OCI-LY1 (cell line): Measurements from ENCODE around the gene DRICH1.

ENCODE experiments used
- H2AFZ ChIP-seq: fragments of 200-600 bp; sonication (generic), shearing (Covaris generic); 2 replicates; pipeline ENCODE4 v1.6.0; 2014; ENCODE audit warnings: antibody characterized with exemption, mild to moderate bottlenecking, low read length
- H3F3A ChIP-seq: fragments of 200-600 bp; sonication (generic), shearing (Covaris generic); 2 replicates; pipeline ENCODE4 v1.6.0; 2014; ENCODE audit warnings: mild to moderate bottlenecking, antibody characterized with exemption, low read length, moderate library complexity; ENCODE audit not compliant: insufficient read depth
- H3K27ac ChIP-seq: fragments of 200-600 bp; sonication (generic); 2 replicates; pipeline ENCODE4 v1.5.1; 2014; ENCODE audit warnings: low read length, mixed run types, mild to moderate bottlenecking, low read depth; ENCODE audit not compliant: poor library complexity, severe bottlenecking
- H3K27me3 ChIP-seq: fragments of 200-600 bp; sonication (generic); 2 replicates; pipeline ENCODE4 v1.6.0; 2014; ENCODE audit warnings: antibody characterized with exemption, mild to moderate bottlenecking, low read length, moderate library complexity; ENCODE audit not compliant: insufficient read depth
- H3K36me3 ChIP-seq: fragments of 200-600 bp; sonication (generic); 2 replicates; pipeline ENCODE4 v1.6.1; 2014; ENCODE audit warnings: mild to moderate bottlenecking, antibody characterized with exemption, low read length, moderate library complexity, mixed read lengths; ENCODE audit not compliant: insufficient read depth
- H3K4me1 ChIP-seq: fragments of 200-600 bp; sonication (generic); 2 replicates; pipeline ENCODE4 v1.5.1; 2014; ENCODE audit warnings: mild to moderate bottlenecking, low read length, moderate library complexity; ENCODE audit not compliant: insufficient read depth, severe bottlenecking
- H3K4me2 ChIP-seq: fragments of 200-600 bp; sonication (generic), shearing (Covaris generic); 2 replicates; pipeline ENCODE4 v1.6.1; 2014; ENCODE audit warnings: low read length
- H3K4me3 ChIP-seq: fragments of 200-600 bp; sonication (generic); 2 replicates; pipeline ENCODE4 v1.5.1; 2014; ENCODE audit warnings: low read length, low read depth, mild to moderate bottlenecking, mixed read lengths; ENCODE audit not compliant: poor library complexity, severe bottlenecking
- H3K79me2 ChIP-seq: fragments of 200-600 bp; shearing (Covaris generic); 2 replicates; pipeline ENCODE4 v1.6.1; 2016; ENCODE audit warnings: mixed run types, low read length, mixed read lengths; ENCODE audit not compliant: insufficient read depth
- H3K9ac ChIP-seq: fragments of 200-600 bp; sonication (generic), shearing (Covaris generic); 2 replicates; pipeline ENCODE4 v1.6.1; 2014; ENCODE audit warnings: mild to moderate bottlenecking, low read length, mixed read lengths
- H3K9me2 ChIP-seq: fragments of 200-600 bp; sonication (generic), shearing (Covaris generic); 2 replicates; pipeline ENCODE4 v1.6.1; 2014; ENCODE audit warnings: low read depth, mild to moderate bottlenecking, low read length, mixed read lengths
- H3K9me3 ChIP-seq: fragments of 200-600 bp; shearing (Covaris generic); 2 replicates; pipeline ENCODE4 v1.6.1; 2014; ENCODE audit warnings: low read length, mixed read lengths
- H4K20me1 ChIP-seq: fragments of 200-600 bp; sonication (generic), shearing (Covaris generic); 2 replicates; pipeline ENCODE4 v1.6.0; 2016; ENCODE audit warnings: mild to moderate bottlenecking, low read length; ENCODE audit not compliant: insufficient read depth
- CTCF ChIP-seq: fragments of 200-600 bp; sonication (generic), shearing (Covaris generic); IDR thresholded peaks from 2 replicates; pipeline ENCODE4 v1.5.1; 2017; ENCODE audit warnings: mild to moderate bottlenecking, antibody characterized with exemption, low read length, moderate library complexity, mixed read lengths
- EZH2 ChIP-seq: fragments of 200-600 bp; sonication (generic), shearing (Covaris generic); IDR thresholded peaks from 2 replicates; pipeline ENCODE4 v1.8.0; 2017; ENCODE audit warnings: borderline replicate concordance, mixed run types, mild to moderate bottlenecking, antibody characterized with exemption, low read length, moderate library complexity, mixed read lengths

DRICH1 gene

GRCh38 chr22:23591846-23592245 is 40.3 kb downstream of the DRICH1 start:
- Histone ChIP-seq H3K9me3 (no peaks in the 10 kb centered on the region), H3F3A (no peaks in the 10 kb centered on the region), H3K4me2 (no peak overlapping the region), H4K20me1 (no peaks in the 10 kb centered on the region), H3K9ac (no peak overlapping the region), H3K79me2 (no peaks in the 10 kb centered on the region), H3K4me1 (no peaks in the 10 kb centered on the region), H2AFZ (no peak overlapping the region), H3K27me3 (no peaks in the 10 kb centered on the region), H3K27ac (no peak overlapping the region), H3K36me3 (no peaks in the 10 kb centered on the region), H3K9me2 (no peaks in the 10 kb centered on the region), H3K4me3 (no peak overlapping the region)
- TF ChIP-seq CTCF (no peak), EZH2 (no peak)

- H3K27me3 ChIP-seq = no peaks in the 10 kb centered on the region
- TF ChIP-seq CTCF (peak; percentile 97), EZH2 (no peak)
- no peaks in the 10 kb centered on the region for H3K4me1 ChIP-seq
- no peak overlapping the region for H3K4me3 ChIP-seq
- no peak overlapping the region for H3K9ac ChIP-seq
- H3K27ac ChIP-seq = no peak overlapping the region
- no peaks in the 10 kb centered on the region for H3K9me3 ChIP-seq
- H4K20me1 ChIP-seq = no peaks in the 10 kb centered on the region
- H3K4me2 ChIP-seq = no peak overlapping the region
- no peaks in the 10 kb centered on the region for H3K9me2 ChIP-seq
- no peaks in the 10 kb centered on the region for H3F3A ChIP-seq
- H2AFZ ChIP-seq = no peak overlapping the region
- no peaks in the 10 kb centered on the region for H3K79me2 ChIP-seq
- H3K36me3 ChIP-seq = no peaks in the 10 kb centered on the region
Measured at GRCh38 chr22:23591201-23591791, 40.8 kb downstream of the DRICH1 start.

GRCh38 chr22:23583836-23584235 is 48.3 kb downstream of the DRICH1 start:
- Histone ChIP-seq H3K36me3 (no peaks in the 10 kb centered on the region), H3K9ac (no peak overlapping the region), H3K27ac (no peak overlapping the region), H4K20me1 (no peaks in the 10 kb centered on the region), H3K4me3 (no peak overlapping the region), H2AFZ (no peak overlapping the region), H3K27me3 (peaks cover 4% of the 10 kb centered on the region; the same call in 1 of the 2 replicates), H3K79me2 (no peaks in the 10 kb centered on the region), H3K4me1 (no peaks in the 10 kb centered on the region), H3K4me2 (no peak overlapping the region), H3K9me2 (no peaks in the 10 kb centered on the region), H3F3A (no peaks in the 10 kb centered on the region), H3K9me3 (no peaks in the 10 kb centered on the region)
- TF ChIP-seq CTCF (no peak), EZH2 (no peak)
